ENCODE data around the gene RPGRIP1L.

The RPGRIP1L gene

DNA sequence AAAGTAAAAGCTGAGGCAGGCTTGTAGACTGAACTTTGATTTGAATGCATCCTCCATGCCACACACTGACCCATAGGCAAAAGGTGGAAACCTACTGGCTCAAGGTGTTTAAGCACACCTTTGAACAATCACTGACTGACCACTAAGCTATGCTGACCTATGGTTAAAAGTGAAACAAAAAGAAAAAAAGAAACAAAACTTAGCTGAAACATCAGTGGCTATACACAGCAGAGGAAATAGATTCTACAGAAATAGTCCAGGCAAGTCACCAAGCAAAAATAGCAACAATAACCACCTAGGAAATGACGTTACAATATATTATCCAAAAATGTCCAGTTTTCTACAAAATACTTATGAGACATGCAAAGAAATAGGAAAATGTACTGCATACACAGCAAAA, 60.2 kb downstream of the RPGRIP1L start:
- DNase-seq: no peak

DNA sequence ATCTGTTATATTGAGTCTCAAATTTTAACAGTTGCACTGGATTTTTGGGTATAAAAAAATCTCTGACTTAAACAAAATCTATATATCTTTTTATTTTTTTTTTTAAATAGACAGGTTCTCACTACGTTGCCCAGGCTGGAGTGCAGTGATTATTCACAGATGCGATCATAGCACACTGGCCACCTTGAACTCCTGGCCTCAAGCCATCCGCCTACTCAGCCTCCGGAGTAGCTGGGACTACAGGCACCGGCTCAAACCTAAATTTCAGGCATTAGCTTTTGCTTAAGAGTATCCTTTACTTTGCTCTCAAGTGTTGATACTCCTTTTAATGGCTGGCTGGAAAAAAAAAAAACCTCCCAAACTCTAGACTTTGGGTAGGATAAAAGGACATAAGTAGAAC, 61.6 kb downstream of the RPGRIP1L start:
- no peak for DNase-seq

DNA sequence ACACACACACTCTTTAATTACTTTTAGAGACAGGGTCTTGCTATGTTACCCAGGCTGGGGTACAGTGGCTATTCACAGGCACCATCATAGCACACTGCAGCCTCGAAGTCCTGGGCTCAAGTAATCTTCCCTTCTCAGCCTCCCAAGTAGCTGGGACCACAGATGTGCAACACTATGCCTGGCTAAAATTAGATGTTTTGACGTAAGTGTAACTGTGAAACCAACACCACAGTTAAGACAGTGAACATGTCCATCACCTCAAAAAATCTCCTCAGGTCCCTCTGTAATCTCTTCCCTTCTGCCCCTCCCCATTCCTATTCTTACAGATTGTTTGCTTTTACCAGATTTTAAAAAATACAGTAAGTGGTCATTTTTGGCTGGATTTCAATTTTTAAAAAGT, 66.7 kb downstream of the RPGRIP1L start:
- DNase-seq: no peak

DNA sequence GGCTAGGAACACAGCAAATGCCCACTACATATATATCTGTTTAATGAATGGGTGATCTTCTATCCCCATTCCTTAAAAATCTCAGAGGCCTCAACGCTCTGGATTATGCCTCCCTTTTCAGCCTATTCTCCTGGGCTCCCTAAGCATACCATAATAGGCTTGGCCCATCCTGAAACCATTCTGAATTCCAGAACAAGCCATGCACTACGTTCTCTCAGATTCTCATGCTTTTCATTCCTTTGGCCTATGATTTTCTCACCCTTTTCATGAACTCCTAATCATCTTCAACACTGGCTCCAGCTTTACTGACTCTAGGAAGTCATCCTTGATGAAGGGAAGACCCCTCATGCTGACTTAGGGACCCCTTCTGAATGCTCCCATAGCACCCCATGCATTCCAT, 71.1 kb downstream of the RPGRIP1L start:
- no peak for DNase-seq

DNA sequence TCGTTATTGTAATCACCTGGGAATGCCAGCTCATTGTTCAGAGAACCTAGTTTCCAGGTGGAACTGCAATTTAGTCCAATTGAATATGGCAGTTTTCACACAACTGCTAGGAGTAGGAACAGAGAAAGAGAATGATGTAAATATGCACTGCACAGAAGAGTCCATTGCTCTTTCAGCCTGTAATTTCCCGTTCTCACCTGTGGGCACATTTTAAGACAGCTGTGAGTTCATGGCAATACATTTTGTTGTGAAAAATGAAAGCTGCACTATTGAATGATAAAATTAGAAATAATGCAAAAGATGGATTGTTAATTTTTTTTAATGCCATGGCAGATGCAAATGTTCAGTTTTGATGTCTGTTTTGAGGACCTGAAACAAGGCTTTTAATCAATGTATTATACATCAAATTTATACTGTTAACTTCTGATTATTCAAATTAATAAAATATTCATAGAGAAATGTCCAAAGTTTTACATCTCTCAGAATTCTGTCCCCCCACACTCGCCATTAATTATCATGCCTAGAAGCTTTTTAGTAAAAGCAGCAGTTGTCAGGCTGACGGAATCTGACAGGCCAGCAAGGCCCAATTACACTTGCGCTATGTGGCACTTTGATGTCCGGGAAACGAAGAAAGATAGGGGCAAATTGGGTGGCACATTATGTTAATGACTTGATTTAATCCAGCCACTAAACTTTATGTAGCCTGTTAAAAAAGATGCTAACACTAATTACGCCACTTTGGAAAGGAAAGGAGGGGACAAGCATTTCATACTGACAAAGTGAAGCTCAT, 72.2 kb downstream of the RPGRIP1L start:
- no peak for DNase-seq

DNA sequence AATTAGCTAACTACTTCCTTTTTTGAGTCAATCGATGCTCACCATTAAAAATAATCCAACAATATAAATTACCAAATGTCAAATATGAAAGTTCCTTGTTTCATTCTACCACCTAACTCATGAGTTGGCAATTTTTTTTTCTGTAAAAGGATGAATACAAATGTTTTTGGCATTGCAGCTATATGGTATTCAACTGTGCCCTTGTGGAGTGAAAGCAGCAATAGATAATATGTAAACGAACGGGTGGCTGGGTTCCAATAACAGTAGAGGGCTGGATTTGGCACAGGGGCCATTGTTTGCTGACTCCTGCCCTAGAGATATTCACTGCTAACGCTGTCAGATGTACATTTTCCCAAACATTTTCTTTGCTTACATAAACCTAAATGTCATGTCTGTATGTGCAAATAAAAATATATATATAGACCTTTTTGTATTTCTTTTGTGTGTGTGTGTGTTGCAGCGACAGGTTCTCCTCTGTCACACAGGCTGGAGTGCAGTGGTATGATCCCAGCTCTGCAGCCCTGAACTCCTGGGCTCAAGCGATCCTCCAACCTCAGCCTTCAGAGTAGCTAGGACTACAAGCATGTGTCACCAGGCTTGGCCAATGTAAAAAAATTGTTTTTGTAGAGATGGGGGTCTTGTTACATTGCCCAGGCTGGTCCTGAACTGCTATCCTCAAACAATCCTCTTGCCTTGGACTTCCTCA, 73.9 kb downstream of the RPGRIP1L start:
- no peak for DNase-seq

DNA sequence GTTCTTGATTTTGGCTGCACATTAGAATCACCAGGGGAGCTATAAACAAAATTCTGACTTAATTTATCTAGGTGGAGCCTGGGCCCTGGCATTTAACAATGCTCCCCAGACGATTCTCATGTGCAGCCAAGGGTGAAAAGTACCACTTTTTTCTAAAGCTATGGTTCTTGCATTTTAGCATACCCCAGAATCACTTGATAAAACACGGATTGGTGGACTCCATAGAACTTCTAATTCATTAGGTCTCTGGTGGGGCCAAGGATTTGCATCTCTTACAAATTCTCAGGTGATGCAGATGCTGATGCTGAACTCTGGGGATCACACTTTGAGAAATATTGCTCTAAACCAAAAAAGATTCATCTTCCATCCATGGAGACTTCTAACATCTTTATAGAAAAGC, 74.5 kb downstream of the RPGRIP1L start:
- no peak for DNase-seq

DNA sequence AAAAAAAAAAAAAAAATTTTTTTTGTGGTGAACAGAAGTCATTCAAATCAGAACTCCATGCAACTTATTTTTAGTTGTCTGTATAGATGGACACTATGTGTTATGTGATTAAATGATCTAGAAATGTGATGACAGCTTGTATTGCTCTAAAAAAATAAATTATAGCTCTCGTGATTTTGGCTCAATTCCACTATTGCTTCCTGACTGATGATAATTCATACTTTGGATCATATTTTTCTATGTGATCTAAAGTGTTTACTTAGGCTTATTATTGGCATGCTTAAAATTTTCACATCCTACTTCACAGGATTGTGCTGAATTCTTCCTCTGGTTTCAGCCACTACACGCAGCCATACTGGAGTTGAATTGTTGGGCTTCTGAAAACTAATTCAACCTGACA, 76.8 kb downstream of the RPGRIP1L start:
- DNase-seq: no peak

DNA sequence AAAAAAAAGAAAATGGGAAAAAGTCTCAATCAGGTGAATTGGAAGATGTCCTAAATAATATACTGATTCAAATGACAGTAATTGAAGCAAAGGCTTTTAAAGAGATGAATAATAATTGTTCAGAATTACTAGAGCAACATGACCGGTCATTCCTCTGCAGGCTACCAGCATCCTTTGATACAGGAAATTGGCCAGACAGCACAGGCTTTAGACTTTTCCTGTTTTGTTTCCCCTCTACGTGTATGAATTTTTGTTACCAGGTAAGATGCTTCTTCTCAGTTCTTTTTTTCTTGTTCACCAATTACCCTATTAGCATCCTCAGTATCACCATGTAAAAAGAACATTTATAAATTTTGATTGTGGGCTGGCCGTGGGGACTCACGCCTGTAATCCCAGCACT, 77.5 kb downstream of the RPGRIP1L start:
- no peak for DNase-seq

DNA sequence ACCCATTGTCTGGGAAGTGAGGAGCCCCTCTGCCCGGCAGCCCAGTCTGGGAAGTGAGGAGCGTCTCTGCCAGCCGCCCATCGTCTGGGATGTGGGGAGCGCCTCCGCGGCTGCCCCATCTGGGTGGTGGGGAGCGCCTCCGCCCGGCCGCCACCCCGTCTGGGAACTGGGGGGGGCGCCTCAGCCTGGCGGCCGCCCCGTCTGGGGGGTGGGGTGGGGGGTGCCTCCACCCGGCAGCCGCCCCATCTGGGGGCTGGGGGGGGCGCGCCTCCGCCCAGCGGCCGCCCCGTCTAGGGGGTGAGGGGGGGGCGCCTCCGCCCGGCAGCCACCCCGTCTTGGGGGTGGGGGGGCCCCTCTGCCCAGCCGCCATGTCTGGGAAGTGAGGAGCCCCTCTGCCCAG, 78.4 kb downstream of the RPGRIP1L start:
- DNase-seq: no peak

DNA sequence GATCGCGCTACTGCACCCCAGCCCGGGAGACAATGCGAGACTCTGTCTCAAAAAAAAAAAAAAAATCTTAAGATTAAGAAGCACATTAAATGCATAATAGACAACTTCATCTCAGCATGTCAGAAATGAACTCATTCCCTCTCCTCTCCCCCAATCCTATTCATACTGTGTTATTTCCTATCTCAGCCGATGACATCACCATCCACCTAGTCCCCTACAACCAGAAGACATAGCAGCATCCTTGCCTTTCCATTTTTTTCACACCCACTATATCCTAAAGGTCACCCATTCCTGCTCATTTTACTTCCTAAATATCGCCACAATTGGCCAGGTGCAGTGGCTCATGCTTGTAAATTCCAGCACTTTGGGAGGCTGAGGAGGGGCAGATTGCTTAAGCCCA, 81.3 kb downstream of the RPGRIP1L start:
- no peak for DNase-seq

DNA sequence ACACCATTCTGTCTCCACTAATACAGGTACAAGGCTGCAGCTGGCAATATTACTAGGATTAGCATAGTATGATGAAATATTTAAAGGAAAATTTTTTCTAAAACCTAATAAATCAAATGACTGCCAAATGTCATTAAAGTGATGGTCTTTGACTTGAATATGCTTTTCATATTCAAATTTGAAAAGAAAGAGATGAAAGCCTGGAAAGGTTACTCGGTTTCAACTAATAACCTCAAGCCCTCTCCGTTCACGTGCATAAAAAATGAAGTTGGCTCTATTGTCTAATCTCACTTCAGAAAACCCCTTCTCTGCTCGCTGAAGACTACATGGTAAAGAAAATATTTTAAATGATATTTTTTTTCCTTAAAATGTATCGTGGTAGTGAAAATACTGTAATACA, 83.2 kb downstream of the RPGRIP1L start:
- DNase-seq: no peak

DNA sequence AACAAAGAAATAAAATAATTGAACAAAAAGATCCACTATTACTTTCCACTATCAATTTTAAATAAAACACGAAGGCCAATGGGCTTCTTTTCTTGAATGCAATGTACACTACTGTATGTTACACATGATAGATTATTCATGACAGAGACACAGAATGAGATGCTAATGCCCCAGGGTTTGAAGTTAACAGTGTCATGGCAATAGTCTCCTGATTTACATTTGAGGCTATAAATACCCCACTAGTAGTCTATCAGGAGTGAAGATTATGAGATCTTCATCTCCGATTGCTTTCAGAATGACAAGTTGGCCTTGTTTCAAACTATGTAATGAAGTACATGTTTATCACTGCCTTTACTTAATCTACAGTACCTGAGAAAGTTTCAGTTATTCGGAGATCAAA, 84.4 kb downstream of the RPGRIP1L start:
- no peak for DNase-seq

DNA sequence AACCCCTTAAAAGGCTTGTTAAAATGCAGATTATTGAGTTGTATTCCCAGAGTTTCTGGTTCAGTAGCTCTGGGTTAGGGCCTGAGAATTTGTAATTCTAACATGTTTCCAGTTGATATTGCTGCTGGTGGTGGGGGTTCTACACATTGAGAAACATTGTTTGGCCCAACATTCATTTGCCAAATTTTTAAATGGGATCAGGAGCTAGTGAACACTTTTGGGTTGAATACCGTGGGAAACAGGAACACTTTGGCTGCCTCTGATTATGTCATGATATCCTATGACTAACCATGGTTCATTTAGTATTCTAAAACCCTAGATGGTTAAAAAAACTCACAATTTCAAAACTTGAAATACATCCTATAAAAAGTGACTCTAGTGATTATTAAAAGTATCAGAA, 89.3 kb downstream of the RPGRIP1L start:
- DNase-seq: no peak

DNA sequence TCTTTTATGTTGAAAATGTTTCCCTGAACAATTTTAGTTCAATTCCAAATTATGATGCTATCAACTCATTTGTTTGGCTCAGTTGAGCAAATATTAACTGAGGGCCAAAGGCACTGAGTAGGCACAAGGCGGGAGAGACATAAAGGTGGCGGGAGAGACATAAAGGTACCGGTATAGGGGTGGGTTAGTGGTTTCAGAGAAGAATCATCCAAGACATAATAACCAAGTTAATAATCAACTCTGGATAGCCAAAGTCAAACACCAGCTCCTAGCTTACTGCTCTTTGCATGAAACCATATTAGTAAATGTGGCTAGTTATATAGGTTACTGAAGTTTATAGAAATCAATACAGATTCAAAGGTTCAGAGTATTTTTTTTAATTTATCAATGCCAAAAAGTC, 91.7 kb downstream of the RPGRIP1L start:
- DNase-seq: no peak

DNA sequence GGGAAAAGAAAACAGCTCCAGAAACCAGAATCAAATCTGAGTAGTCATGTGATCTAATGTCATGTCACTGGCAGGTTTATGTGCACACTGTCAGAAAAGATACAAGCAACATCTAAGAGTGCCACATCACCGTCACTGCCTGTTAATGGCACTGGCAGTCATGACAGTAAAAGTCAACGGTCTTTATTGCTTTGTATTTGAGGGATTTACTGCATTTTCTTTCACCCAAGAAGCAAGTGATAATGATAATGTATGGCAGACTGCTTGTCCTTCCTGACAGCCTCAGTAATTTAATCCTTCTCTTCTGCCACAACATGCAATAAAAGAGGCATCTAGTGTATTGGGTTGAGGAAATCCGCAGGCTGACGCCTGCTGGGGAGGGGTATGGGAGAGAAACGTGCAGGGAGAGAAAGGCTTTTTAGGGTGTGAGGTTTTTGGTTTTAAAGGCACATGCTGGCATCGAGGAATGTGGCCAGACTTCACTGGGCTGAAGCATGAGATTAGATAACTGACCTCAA, 92.4 kb downstream of the RPGRIP1L start:
- DNase-seq: no peak

DNA sequence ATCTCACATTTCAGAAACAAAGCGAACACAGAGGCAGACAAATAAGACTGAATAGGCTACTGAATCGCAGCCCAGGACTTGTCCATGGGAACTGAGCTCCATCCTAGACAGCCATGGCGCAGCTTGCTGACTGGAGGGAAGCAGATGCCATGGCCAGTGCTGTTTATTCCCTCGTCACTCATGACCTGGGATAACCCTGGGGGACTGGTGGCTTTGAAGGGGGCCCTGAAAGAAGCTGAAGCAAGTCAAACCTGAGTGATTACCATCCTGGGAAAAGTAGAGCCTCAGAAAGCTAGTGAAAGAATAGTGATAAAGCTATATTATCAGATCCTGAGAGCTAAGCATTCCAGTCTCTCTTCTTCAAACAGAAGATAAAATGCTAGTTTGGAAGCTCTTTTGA, 94.1 kb downstream of the RPGRIP1L start:
- DNase-seq: no peak

DNA sequence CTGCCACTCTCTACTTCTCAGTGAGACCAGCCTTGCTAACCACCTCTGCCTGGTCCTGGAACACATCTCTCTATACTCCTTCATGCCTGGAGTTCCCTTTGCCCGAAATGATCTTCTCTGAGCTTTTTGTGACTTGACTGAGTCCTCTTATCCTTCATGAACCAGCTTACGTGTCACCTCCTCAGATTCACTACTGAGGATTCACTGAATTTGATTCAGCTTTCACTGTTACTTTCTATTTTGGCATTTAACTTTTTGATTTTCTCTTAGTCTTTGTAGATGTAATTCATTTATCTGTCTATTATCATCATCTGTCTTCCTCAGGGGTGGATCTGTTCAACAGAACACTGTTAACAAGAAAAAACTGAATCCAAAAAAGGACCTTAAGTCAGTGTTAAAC, 95.6 kb downstream of the RPGRIP1L start:
- DNase-seq: no peak

DNA sequence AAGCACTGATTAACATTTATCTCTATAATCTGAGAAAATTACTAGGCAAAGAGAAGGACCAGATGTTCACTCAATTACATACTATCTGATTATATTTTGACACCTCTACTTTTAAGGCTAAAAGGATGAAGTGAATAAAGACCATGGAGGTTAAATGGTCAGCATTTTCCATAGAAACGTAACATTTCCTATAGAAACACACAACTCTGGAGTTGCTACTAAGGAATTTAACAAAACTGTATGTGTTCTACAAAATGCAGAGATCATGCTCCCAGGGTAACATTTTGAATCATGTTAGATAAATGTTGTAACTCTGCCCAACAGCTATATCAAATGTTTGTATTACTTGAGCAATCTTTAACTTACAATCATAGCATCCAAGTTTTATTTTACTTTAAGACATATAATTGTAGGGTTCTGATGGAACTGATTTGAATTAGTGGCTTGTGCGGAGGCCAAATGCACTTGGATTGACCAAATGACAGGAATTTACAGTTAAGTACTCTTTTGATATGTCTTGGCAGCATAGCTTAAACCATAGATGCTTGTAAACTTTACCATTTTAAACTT, 97.7 kb downstream of the RPGRIP1L start:
- no peak for DNase-seq

DNA sequence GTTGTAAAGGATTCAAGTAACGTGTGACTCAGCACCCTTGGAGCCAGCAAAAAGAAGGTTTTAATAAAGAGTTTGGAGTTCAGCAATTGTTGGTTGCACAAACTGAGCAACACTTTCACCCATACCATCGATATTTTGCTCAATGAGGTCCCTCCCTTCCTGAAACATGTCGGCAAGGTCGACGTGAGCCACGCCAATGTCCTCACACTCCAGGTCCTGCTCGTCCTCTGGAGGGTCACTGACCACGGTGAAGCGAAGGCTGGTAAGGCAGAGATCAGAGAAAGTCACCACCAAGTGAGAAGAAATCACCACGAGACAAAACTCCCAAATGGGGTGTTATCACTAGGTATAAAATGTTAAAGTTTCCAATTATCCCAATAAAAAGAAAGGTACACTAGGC, 98.3 kb downstream of the RPGRIP1L start:
- no peak for DNase-seq

DNA sequence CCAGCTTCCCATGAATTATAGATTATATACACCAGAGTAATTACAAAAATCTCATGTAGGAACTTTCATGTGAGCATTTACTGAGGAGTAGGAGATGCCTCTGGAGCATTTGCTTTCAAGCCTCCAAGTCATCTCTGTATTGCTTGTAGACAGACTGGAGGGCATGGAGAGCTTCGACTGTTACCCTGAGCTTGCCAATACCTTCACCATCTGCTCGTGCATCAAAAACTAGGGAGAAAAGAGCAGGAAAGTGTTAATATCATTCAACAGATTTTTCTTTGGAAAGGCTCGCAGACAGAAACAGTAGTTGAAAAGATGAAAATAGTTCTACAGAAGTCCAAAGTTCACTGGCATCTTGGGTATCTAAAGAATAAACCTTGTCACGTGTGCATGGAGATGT, 101.7 kb downstream of the RPGRIP1L start:
- no peak for DNase-seq

DNA sequence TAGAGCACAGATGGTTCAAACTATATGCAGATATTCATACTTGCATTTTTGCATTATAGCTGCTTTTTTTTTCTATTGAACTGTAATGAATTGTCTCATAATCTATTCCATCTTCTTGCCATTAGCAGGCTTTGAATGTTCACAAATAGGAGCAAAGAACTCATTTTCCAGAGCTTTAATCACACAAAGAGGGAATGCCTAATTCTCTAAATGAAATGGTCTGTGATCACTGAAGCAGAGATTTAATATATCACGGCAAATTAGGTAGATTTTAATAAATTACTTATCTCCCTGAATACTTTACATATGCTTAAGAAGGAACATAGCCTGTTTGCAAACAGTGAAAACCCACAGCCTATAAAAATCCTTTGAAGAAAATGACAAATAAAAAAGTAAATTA, 103.0 kb downstream of the RPGRIP1L start:
- no peak for DNase-seq

DNA sequence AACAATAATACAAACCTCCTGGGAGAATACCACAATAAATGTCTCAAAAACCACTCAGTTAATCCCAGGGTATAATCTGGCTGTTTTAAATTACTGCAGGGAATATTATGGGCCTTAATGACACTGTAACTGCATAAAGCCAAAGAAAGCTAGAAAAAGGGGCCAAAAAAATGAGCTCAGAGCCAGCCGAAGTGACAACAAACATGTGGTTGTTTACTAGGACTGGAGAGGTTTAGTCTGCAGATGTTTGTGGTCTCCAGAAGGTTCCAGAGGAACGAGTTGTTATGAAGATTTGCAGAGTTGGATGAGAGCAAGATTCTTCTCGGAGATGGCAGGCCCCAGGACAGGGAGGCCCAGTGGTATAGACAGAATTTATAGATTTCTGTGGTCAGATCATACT, 103.5 kb downstream of the RPGRIP1L start:
- DNase-seq: no peak

DNA sequence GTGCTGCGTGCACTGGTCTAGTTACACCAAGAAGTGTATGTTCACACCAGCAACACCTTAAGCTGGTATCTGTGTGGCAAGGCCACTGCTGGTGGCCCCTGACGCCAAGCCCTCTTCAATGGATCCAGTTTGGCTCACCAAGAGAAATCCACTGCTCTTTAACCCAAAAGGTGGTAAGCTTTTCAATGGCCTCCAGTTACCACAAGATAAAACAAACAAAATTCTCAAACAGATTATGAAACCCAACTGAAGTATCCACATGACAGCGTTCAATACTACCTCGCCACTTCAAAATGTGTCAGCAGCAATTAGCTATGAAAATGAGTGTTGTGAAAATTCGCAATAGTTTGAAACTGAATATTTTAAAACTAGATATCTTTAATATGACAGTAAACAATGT, 104.1 kb downstream of the RPGRIP1L start:
- no peak for DNase-seq
